Fibroblast of mammary gland (primary cell): ENCODE results near the gene ZNF423.
A peak's percentile ranks its signal among the peaks of the same experiment; 100 is the strongest.

Experiments
- DNase-seq: peaks from one replicate; pipeline ENCODE4 v3.0.0-alpha.2; 2010; ENCODE audit warnings: low read depth
- H3K4me3 ChIP-seq: 2 replicates; pipeline ENCODE4 v1.5.1; 2011; ENCODE audit warnings: low read depth, mild to moderate bottlenecking, low read length, moderate library complexity; ENCODE audit not compliant: control insufficient read depth
- CTCF ChIP-seq: conservative IDR thresholded peaks from 2 replicates; pipeline ENCODE4 v1.5.1; 2011; ENCODE audit warnings: low read depth, low read length, inconsistent platforms; ENCODE audit not compliant: control insufficient read depth, insufficient read depth

The ZNF423 gene

GRCh38 chr16:49854796-49855203 lies 1.1 kb downstream of the ZNF423 start:
- TF ChIP-seq CTCF, result no peak
- H3K4me3 ChIP-seq, result peak overlapping the region; percentile 6
- DNase-seq, result no peak

GRCh38 chr16:49854188-49854795 lies 1.6 kb downstream of the ZNF423 start:
- no peak for DNase-seq
- no peak for TF ChIP-seq CTCF
- peak overlapping the region; percentile 6 for H3K4me3 ChIP-seq

- H3K4me3 ChIP-seq, result no peak overlapping the region
- TF ChIP-seq CTCF, result no peak
- no peak for DNase-seq
Observed at GRCh38 chr16:49852279-49852678, 3.6 kb downstream of the ZNF423 start.

- no peak for TF ChIP-seq CTCF
- no peak overlapping the region for H3K4me3 ChIP-seq
- no peak for DNase-seq
Observed at GRCh38 chr16:49851468-49851787, 4.5 kb downstream of the ZNF423 start.

- TF ChIP-seq CTCF, result no peak
- no peak for DNase-seq
- H3K4me3 ChIP-seq, result no peak overlapping the region
Observed at GRCh38 chr16:49850558-49851467, 5.1 kb downstream of the ZNF423 start.

- TF ChIP-seq CTCF, result no peak
- no peak overlapping the region for H3K4me3 ChIP-seq
- DNase-seq, result no peak
Observed at GRCh38 chr16:49849754-49850108, 6.2 kb downstream of the ZNF423 start.
